MCF 10A (cell line): ENCODE data around the gene SEMA3F. TPM values are rescaled to one million over a fixed set of nuclear protein-coding genes. Genes with fewer than 3 reads are reported as not detected.
"Not testable (repeated sequence)": the region's sequence is repeated elsewhere in the genome, so short reads cannot be mapped to it uniquely, and the experiment has no call there.

ENCODE experiments used
- BruUV-seq: library from RNA; stranded (reverse); fragments of 400-500 nt; replicated peaks from 2 replicates; lab custom pipeline; 2021; lab: Mats Ljungman, UMichigan
- CTCF ChIA-PET: fragments of 300-600 bp; sonication (Branson Sonifier 250); formaldehyde crosslinking; extraction: SDS; loops from one replicate; lab custom pipeline; 2021; ENCODE audit warnings: antibody characterized with exemption, inconsistent platforms; lab: Yijun Ruan, JAX
- POLR2A ChIA-PET: fragments of 300-600, 350-650 bp; sonication (Branson Sonifier 250); formaldehyde crosslinking; extraction: SDS; loops from one replicate; lab custom pipeline; 2020; ENCODE audit warnings: antibody characterized with exemption, inconsistent platforms; lab: Yijun Ruan, JAX
- DNase-seq: peaks from one replicate; pipeline ENCODE4 v3.0.0-alpha.2; 2018; ENCODE audit not compliant: unreplicated experiment
- H3K27ac Mint-ChIP-seq: one replicate; pipeline ENCODE4 v1.8.0; 2022; ENCODE audit warnings: mild to moderate bottlenecking, low read depth, mixed read lengths; ENCODE audit not compliant: unreplicated experiment
- H3K27me3 Mint-ChIP-seq: one replicate; pipeline ENCODE4 v1.8.0; 2022; ENCODE audit warnings: mixed read lengths; ENCODE audit not compliant: insufficient read depth, unreplicated experiment
- H3K36me3 Mint-ChIP-seq: one replicate; pipeline ENCODE4 v1.8.0; 2022; ENCODE audit warnings: mild to moderate bottlenecking, moderate library complexity, mixed read lengths; ENCODE audit not compliant: insufficient read depth, unreplicated experiment
- H3K4me1 Mint-ChIP-seq: one replicate; pipeline ENCODE4 v1.8.0; 2022; ENCODE audit warnings: mixed read lengths; ENCODE audit not compliant: insufficient read depth, unreplicated experiment
- H3K4me3 Mint-ChIP-seq: one replicate; pipeline ENCODE4 v1.8.0; 2022; ENCODE audit warnings: mild to moderate bottlenecking, moderate library complexity, mixed read lengths; ENCODE audit not compliant: unreplicated experiment
- H3K9me3 Mint-ChIP-seq: one replicate; pipeline ENCODE4 v1.8.0; 2022; ENCODE audit warnings: mixed read lengths; ENCODE audit not compliant: unreplicated experiment
- CTCF ChIP-seq: fragments of 200-600 bp; IDR thresholded peaks from one replicate; pipeline ENCODE4 v1.8.0; 2022; ENCODE audit warnings: antibody characterized with exemption, mild to moderate bottlenecking; ENCODE audit not compliant: unreplicated experiment
- intact Hi-C: fragments of 100-400 bp; cut with micrococcal nuclease; formaldehyde crosslinking; loops from 2 replicates; pipeline ENCODE4 v1.14.1; 2022
- total RNA-seq: library from RNA; stranded (reverse); gene quantifications from 2 replicates; pipeline ENCODE4 v1.2.3, GENCODE V29; 2022

SEMA3F gene
- total RNA-seq, 1 experiment from 2014 or later: 34.6 TPM

- no peaks in the 10 kb centered on the region for H3K27me3 Mint-ChIP-seq
- intact Hi-C loops: no loop called here
- no peaks in the 10 kb centered on the region for H3K36me3 Mint-ChIP-seq
- H3K27ac Mint-ChIP-seq: no peak overlapping the region
- no peak for TF ChIP-seq CTCF
- no peaks in the 10 kb centered on the region for H3K9me3 Mint-ChIP-seq
- POLR2A ChIA-PET: no interaction called here
- H3K4me1 Mint-ChIP-seq: no peaks in the 10 kb centered on the region
- BruUV-seq: no TSS peak
- H3K4me3 Mint-ChIP-seq: no peak overlapping the region
- CTCF ChIA-PET: interaction anchor here (0.6 to 3.9 kb wide), 3 partner anchors 16 to 94 kb away, joined by 3 to 36 read pairs (median 3); partner anchors contain the start of gene GNAT1
- no peak for DNase-seq
These were observed 53.7 kb downstream of the SEMA3F start for GRCh38 chr3:50208677-50209344.

GRCh38 chr3:50210176-50210509, 55.0 kb downstream of the SEMA3F start:
- TF ChIP-seq CTCF: no peak
- no peak overlapping the region for H3K27ac Mint-ChIP-seq
- ChIA-PET POLR2A (interaction anchor here (0.9 kb wide), 1 partner anchor 19 kb away, joined by 3 read pairs; the partner anchor contains the start of gene GNAT1), CTCF (interaction anchor here (0.9 to 3.9 kb wide), 8 partner anchors 11 to 89 kb away, joined by 3 to 36 read pairs (median 4); partner anchors contain the start of gene GNAT1)
- no peaks in the 10 kb centered on the region for H3K9me3 Mint-ChIP-seq
- BruUV-seq: no TSS peak
- no peaks in the 10 kb centered on the region for H3K36me3 Mint-ChIP-seq
- H3K4me3 Mint-ChIP-seq: no peak overlapping the region
- H3K4me1 Mint-ChIP-seq: no peaks in the 10 kb centered on the region
- intact Hi-C loops: no loop called here
- no peak for DNase-seq
- H3K27me3 Mint-ChIP-seq: no peaks in the 10 kb centered on the region

- no peak for DNase-seq
- intact Hi-C loops: no loop called here
- no peak overlapping the region for H3K4me3 Mint-ChIP-seq
- no peaks in the 10 kb centered on the region for H3K36me3 Mint-ChIP-seq
- BruUV-seq: no TSS peak
- no peak for TF ChIP-seq CTCF
- H3K4me1 Mint-ChIP-seq: no peaks in the 10 kb centered on the region
- no peak overlapping the region for H3K27ac Mint-ChIP-seq
- CTCF ChIA-PET: interaction anchor here (0.5 to 3.9 kb wide), 13 partner anchors 10 to 282 kb away, joined by 3 to 36 read pairs (median 4); partner anchors contain the start of gene GNAT1
- no peaks in the 10 kb centered on the region for H3K27me3 Mint-ChIP-seq
- POLR2A ChIA-PET: interaction anchor here (0.6 to 1.2 kb wide), 3 partner anchors 15 to 65 kb away, joined by 3 read pairs; partner anchors contain the start of gene GNAT1
- no peaks in the 10 kb centered on the region for H3K9me3 Mint-ChIP-seq
These were observed 55.6 kb downstream of the SEMA3F start for GRCh38 chr3:50210510-50211367.

- BruUV-seq, H3K4me1 Mint-ChIP-seq, H3K9me3 Mint-ChIP-seq, H3K27me3 Mint-ChIP-seq, DNase-seq, H3K36me3 Mint-ChIP-seq, intact Hi-C loops, H3K27ac Mint-ChIP-seq, H3K4me3 Mint-ChIP-seq: not testable (repeated sequence)
- POLR2A ChIA-PET: interaction anchor here (0.6 to 1.2 kb wide), 2 partner anchors 14 to 64 kb away, joined by 3 read pairs; no protein-coding TSS in a partner anchor
- CTCF ChIA-PET: interaction anchor here (0.5 to 3.9 kb wide), 12 partner anchors 9 to 283 kb away, joined by 3 to 36 read pairs (median 4); partner anchors contain the start of gene GNAT1
These were observed 56.2 kb downstream of the SEMA3F start for GRCh38 chr3:50211368-50211717.
